Cardiac muscle cell (in vitro differentiated cells and primary cell): ENCODE measurements around the gene GSTM3. TPM values are rescaled to one million over a fixed set of nuclear protein-coding genes. Genes with fewer than 3 reads are reported as not detected.

Source experiments
- DNase-seq, 2 donors: peaks; one replicate each; pipeline versions ENCODE4 v3.0.0 to v3.0.0-alpha.2; 2010 to 2017; ENCODE audit warnings: low read depth in 1 of 2, low spot score in 1 of 2
- H3K27ac ChIP-seq: fragments of 200-600 bp; sonication (generic); 2 replicates; pipeline ENCODE4 v1.5.1; 2016
- H3K27me3 ChIP-seq: fragments of 200-600 bp; sonication (generic); 2 replicates; pipeline ENCODE4 v1.6.0; 2016; ENCODE audit warnings: control low read depth
- H3K36me3 ChIP-seq: fragments of 200-600 bp; sonication (generic); 2 replicates; pipeline ENCODE4 v1.5.1; 2016; ENCODE audit warnings: control low read depth
- H3K4me1 ChIP-seq: fragments of 200-600 bp; sonication (generic); 2 replicates; pipeline ENCODE4 v1.8.1; 2017; ENCODE audit warnings: low read depth, mild to moderate bottlenecking, mixed run types
- H3K4me3 ChIP-seq: fragments of 200-600 bp; sonication (generic); 2 replicates; pipeline ENCODE4 v1.5.1; 2016; ENCODE audit warnings: mild to moderate bottlenecking
- H3K9me3 ChIP-seq: fragments of 200-600 bp; sonication (generic); 2 replicates; pipeline ENCODE4 v1.5.1; 2017; ENCODE audit warnings: low read depth, mild to moderate bottlenecking, control low read depth
- polyA plus RNA-seq: library from polyadenylated mRNA; unstranded; fragments of >200 nt; fragmentation: Nextera tagmentation; extraction: Ambion mirVana; gene quantifications from 2 replicates; pipeline ENCODE4 v1.2.1, GENCODE V29; 2016
- total RNA-seq: library from RNA; depleted of rRNA; stranded (reverse); fragments of >200 nt; gene quantifications from 2 replicates; pipeline ENCODE4 v1.2.3, GENCODE V29; 2016
- TF ChIP-seq, protein P1 (sequence below): IDR thresholded peaks from 2 replicates; pipeline ENCODE4 v1.5.1; 2012; ENCODE audit warnings: low read depth, mild to moderate bottlenecking, low read length

Gene GSTM3
- total and polyA plus RNA-seq, 2 experiments from 2014 or later, result 65.8 to 139 TPM

DNA sequence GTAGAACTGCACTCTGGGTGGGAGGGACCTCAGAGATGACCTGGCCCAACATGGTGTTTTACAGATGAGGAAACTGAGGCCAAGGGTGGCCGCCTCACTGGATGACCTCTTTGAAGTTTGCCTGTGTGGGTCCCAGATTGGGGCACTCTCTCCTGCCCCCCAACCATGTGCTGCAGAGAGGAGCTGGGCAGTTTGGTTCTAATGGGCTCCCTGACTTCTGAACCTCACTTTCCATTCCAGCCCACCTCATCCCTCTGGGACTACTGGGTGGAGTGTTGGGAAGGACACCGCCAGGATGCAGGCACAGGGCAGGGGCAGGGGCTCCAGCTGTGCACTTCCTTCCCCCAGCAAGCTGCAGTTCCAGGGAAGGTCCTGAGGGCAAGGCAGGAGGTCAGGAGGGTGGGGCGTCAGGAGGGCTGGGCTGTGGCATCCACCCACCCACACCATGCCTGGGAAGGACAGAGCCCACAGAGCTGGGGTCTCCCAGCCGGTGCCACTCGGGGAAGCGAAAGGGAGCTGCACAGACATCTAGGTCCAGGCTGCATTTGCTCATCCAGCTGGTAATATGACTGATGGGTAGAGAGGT is 33.2 kb upstream of the GSTM3 start:
- Histone ChIP-seq H3K27ac (no peak overlapping the region), H3K36me3 (no peaks in the 10 kb centered on the region), H3K9me3 (no peaks in the 10 kb centered on the region), H3K4me1 (peaks cover 3% of the 10 kb centered on the region), H3K4me3 (no peak overlapping the region), H3K27me3 (no peaks in the 10 kb centered on the region)
- no peak for DNase-seq
- TF ChIP-seq, protein P1, sequence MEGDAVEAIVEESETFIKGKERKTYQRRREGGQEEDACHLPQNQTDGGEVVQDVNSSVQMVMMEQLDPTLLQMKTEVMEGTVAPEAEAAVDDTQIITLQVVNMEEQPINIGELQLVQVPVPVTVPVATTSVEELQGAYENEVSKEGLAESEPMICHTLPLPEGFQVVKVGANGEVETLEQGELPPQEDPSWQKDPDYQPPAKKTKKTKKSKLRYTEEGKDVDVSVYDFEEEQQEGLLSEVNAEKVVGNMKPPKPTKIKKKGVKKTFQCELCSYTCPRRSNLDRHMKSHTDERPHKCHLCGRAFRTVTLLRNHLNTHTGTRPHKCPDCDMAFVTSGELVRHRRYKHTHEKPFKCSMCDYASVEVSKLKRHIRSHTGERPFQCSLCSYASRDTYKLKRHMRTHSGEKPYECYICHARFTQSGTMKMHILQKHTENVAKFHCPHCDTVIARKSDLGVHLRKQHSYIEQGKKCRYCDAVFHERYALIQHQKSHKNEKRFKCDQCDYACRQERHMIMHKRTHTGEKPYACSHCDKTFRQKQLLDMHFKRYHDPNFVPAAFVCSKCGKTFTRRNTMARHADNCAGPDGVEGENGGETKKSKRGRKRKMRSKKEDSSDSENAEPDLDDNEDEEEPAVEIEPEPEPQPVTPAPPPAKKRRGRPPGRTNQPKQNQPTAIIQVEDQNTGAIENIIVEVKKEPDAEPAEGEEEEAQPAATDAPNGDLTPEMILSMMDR, result no peak

GRCh38 chr1:109773203-109773899 is 32.5 kb upstream of the GSTM3 start:
- Histone ChIP-seq H3K27ac (no peak overlapping the region), H3K4me1 (peaks cover 3% of the 10 kb centered on the region), H3K4me3 (no peak overlapping the region), H3K36me3 (no peaks in the 10 kb centered on the region), H3K9me3 (no peaks in the 10 kb centered on the region), H3K27me3 (no peaks in the 10 kb centered on the region)
- DNase-seq, result peak; percentile 91 to 94
- TF ChIP-seq, protein P1, result peak; percentile 97

DNA sequence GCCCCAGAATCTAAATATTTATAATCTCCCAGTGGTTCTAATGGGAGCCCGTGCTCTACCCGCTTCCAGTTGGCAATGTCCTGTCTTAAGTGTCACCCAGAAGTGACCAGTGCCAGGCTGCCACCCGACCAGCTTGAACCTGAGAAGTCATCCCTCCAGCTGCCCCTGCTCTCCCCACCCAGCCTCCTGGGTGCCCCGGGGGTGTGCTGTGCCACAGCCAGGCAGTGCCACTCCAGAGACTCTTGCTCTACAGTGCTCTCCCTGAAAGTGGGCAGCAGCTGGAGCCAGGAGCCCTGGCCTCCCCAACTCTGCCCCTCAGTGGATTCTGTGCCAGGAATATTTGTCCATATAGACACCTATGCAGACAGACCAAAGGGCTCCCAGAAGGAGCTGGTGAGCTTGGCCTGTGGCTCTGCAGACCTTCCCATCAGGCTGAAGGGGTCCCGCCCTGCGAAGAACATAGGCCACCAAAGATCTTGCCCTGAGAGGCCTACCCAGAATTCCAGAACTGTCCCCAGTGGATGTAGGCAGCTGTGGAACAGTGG is 31.9 kb upstream of the GSTM3 start:
- Histone ChIP-seq H3K4me3 (no peak overlapping the region), H3K27ac (no peak overlapping the region), H3K27me3 (no peaks in the 10 kb centered on the region), H3K9me3 (no peaks in the 10 kb centered on the region), H3K36me3 (no peaks in the 10 kb centered on the region), H3K4me1 (peaks cover 3% of the 10 kb centered on the region)
- DNase-seq, result no peak
- TF ChIP-seq, protein P1, result no peak

GRCh38 chr1:109771712-109772657 is 31.1 kb upstream of the GSTM3 start:
- Histone ChIP-seq H3K27me3 (no peaks in the 10 kb centered on the region), H3K9me3 (no peaks in the 10 kb centered on the region), H3K36me3 (no peaks in the 10 kb centered on the region), H3K4me1 (no peaks in the 10 kb centered on the region), H3K4me3 (no peak overlapping the region), H3K27ac (no peak overlapping the region)
- no peak for DNase-seq
- TF ChIP-seq, protein P1, result no peak

GRCh38 chr1:109770331-109771095 is 29.7 kb upstream of the GSTM3 start:
- Histone ChIP-seq H3K27ac (no peak overlapping the region), H3K4me1 (no peaks in the 10 kb centered on the region), H3K9me3 (no peaks in the 10 kb centered on the region), H3K27me3 (no peaks in the 10 kb centered on the region), H3K36me3 (no peaks in the 10 kb centered on the region), H3K4me3 (no peak overlapping the region)
- TF ChIP-seq, protein P1, result no peak
- DNase-seq, result no peak
